Measurements from ENCODE around the gene PRKCE. TPM values are rescaled to one million over a fixed set of nuclear protein-coding genes. Genes with fewer than 3 reads are reported as not detected.

Gene PRKCE
- total RNA-seq, 1 experiment from 2014 or later = 1.3 TPM

DNA sequence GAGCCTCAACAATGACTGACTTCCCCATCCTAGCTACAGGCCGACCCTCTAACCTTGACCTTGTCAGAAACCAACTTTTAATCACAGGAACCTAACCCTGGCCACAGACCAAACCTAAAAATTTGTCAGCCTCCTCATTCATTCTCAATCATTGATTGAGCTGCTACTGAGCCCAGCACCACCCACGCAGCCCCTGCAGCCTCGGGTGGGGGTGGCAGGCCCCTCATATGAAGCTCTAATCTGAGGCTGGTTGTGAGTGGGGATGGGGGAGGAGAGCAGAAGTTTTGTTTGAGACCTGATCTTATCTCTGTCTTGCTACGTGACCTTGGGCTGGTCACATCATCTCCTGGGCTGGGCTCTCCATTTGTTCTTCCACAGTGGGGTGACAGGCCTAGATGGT, 546.2 kb downstream of the PRKCE start:
- H2AFZ ChIP-seq (ENCODE audit: low read length) = no peak overlapping the region

More for the DNA sequence above, 546.2 kb downstream of the PRKCE start:
- no peak overlapping the region for H2AK5ac ChIP-seq (ENCODE audit: insufficient read length, low read length)
- no peak overlapping the region for H3K56ac ChIP-seq (ENCODE audit: insufficient read length, low read depth, low read length)
- H3K27me3 ChIP-seq (ENCODE audit: insufficient read depth, low read length) = no peaks in the 10 kb centered on the region
- no peaks in the 10 kb centered on the region for H3K79me2 ChIP-seq (ENCODE audit: insufficient read depth, low read length)
- no peaks in the 10 kb centered on the region for H3K4me1 ChIP-seq (ENCODE audit: insufficient read depth, low read length)
- no peak overlapping the region for H3K9ac ChIP-seq (ENCODE audit: extremely low read depth, insufficient read length, low read length)
- H3K27ac ChIP-seq (ENCODE audit: insufficient read length, low read depth, low read length) = no peak overlapping the region
- no peaks in the 10 kb centered on the region for H4K20me1 ChIP-seq (ENCODE audit: control insufficient read depth, insufficient read depth, insufficient read length)
- no peak for DNase-seq
- no peak overlapping the region for H3K27ac Mint-ChIP-seq
- H3K4me2 ChIP-seq (ENCODE audit: insufficient read depth, insufficient read length, low read length) = no peak overlapping the region
- WGBS (ENCODE audit: extremely low coverage, insufficient read length, low lambda C conversion rate) = no CpG with 5 or more reads among the region's 4 CpGs
- H3K36me3 Mint-ChIP-seq (ENCODE audit: insufficient read depth in 1 of 3, low read depth in 3 of 3) = no peaks in the 10 kb centered on the region
- no peak overlapping the region for H2BK120ac ChIP-seq (ENCODE audit: low read depth, low read length, poor library complexity, severe bottlenecking)
- no peak overlapping the region for H4K91ac ChIP-seq (ENCODE audit: insufficient read length, low read depth, low read length)
- TF ChIP-seq, protein P1, sequence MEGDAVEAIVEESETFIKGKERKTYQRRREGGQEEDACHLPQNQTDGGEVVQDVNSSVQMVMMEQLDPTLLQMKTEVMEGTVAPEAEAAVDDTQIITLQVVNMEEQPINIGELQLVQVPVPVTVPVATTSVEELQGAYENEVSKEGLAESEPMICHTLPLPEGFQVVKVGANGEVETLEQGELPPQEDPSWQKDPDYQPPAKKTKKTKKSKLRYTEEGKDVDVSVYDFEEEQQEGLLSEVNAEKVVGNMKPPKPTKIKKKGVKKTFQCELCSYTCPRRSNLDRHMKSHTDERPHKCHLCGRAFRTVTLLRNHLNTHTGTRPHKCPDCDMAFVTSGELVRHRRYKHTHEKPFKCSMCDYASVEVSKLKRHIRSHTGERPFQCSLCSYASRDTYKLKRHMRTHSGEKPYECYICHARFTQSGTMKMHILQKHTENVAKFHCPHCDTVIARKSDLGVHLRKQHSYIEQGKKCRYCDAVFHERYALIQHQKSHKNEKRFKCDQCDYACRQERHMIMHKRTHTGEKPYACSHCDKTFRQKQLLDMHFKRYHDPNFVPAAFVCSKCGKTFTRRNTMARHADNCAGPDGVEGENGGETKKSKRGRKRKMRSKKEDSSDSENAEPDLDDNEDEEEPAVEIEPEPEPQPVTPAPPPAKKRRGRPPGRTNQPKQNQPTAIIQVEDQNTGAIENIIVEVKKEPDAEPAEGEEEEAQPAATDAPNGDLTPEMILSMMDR (conservative IDR thresholded peaks at IDR 0.05) = no peak
- H3K23ac ChIP-seq (ENCODE audit: insufficient read length, low read depth, low read length) = no peak overlapping the region
- H3K14ac ChIP-seq (ENCODE audit: insufficient read depth, low read length) = no peak overlapping the region
- H3K9me3 ChIP-seq (ENCODE audit: control insufficient read depth, low read depth, low read length) = no peaks in the 10 kb centered on the region
- H2BK20ac ChIP-seq (ENCODE audit: low read depth, low read length, poor library complexity, severe bottlenecking) = no peak overlapping the region
- H4K5ac ChIP-seq (ENCODE audit: insufficient read length, low read depth, low read length) = no peak overlapping the region
- H2BK15ac ChIP-seq (ENCODE audit: low read depth, low read length) = no peak overlapping the region
- H3K4me3 Mint-ChIP-seq = no peak overlapping the region
- H3K27me3 Mint-ChIP-seq (ENCODE audit: low read depth) = peaks cover 2% of the 10 kb centered on the region; the same call in 1 of the 2 replicates
- no peaks in the 10 kb centered on the region for H3K79me1 ChIP-seq (ENCODE audit: insufficient read depth, low read depth, low read length, poor library complexity, severe bottlenecking)
- no peak overlapping the region for H3K18ac ChIP-seq (ENCODE audit: insufficient read length, low read depth, low read length)
- no peak overlapping the region for H4K8ac ChIP-seq (replicated peaks; ENCODE audit: insufficient read length, low read depth, low read length)
- H3K23me2 ChIP-seq (ENCODE audit: insufficient read length, low read depth, low read length, poor library complexity, severe bottlenecking) = no peaks in the 10 kb centered on the region
- no peak overlapping the region for H3T11ph ChIP-seq (ENCODE audit: low read length)
- no peak overlapping the region for H2BK5ac ChIP-seq (ENCODE audit: insufficient read length, low read length)
- H2BK12ac ChIP-seq (ENCODE audit: insufficient read length, low read depth, low read length) = no peak overlapping the region
- no peak overlapping the region for H3K4ac ChIP-seq (ENCODE audit: low read depth, low read length)
- H3K4me1 Mint-ChIP-seq = no peaks in the 10 kb centered on the region
- peaks cover 0 to 3% of the 10 kb centered on the region in 2 experiments; a peak in 3 of 5 replicates for H3K9me3 Mint-ChIP-seq
